ENCODE results near the gene MRPL48.
"Not testable (repeated sequence)": the region's sequence is repeated elsewhere in the genome, so short reads cannot be mapped to it uniquely, and the experiment has no call there.

Gene MRPL48

DNA sequence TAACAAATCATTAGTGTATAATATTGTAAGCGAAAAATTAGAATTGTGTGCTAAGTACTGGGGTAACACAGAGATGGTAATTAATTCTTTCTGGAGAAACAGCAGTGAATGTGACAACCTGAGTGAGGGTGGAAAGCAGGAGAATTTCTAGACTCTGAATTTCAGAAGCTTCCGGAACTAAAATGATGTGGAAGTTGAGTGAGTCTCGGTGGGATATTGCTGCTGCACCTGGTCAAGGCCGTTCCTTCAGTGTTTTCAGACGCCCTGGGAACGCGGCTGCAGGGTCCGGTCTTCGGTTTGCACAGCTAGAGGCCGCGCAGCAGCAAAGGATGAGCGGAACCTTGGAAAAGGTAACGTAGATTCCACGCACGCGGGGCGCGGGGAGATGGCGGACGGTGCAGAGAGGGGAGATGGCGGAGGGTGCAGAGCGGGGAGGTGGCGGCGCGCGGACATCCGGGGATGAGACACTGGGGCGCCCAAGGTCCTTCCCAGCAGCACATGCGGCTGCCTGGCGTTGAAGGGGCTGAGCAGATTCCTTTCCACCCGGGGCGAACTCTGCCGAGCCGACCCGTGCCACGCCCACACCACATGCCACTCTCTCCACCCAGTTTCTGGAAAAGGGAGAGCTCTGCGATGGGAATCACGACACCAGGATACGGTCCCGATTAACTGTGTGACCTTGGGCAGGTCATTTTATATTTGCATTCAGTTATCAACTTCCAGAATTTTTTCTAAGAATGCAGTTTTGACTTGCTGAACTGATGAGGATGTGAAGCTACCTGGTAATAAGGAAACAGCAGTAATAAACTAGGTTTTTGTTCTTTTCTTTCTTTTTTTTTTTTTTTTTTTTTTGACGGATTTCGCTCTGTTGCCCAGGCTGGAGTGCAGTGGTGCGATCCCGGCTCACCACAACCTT lies at the start of gene MRPL48:
Gene MRPL48 (plus strand): TSS at position 232 of the 916 bp plus-strand sequence. CDS start 98 bp downstream, at position 330.
- peak; percentile 94 for DNase-seq (ENCODE audit: low spot score)

DNA sequence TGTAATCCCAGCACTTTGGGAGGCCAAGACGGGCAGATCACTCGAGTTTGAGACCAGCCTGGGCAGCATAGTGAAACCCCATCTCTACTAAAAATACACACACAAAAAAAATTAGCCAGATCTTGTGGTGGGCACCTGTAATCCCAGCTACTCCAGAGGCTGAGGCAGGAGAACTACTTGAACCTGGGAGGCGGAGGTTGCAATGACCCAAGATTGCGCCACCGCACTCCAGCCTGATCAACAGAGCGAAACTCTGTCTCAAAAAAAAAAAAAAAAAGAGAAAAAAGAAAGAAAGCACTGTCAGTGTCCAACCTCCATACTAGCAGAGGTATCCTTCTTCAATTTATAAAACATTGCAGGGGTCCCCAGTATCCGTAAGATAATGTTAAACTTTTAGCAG lies 44.6 kb upstream of the MRPL48 start:
- no peak for DNase-seq (ENCODE audit: low spot score)

DNA sequence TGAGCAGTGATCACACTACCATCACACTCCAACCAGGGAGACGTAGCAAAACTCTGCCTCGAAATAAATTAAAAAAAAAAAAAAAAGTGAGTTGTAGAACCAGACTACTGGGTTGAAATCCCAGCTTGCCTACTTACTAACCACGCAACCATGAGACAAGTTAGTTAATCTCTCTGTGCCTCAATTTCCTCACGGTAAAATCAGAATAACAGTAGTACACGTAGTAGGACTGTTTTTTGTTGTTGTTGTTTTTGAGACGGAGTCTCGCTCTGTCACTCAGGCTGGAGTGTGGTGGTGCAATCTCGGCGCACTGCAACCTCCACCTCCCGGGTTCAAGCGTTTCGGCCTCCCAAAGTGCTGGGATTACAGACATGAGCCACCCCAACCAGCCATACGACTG lies 41.0 kb upstream of the MRPL48 start:
- DNase-seq (ENCODE audit: low spot score) = no peak

DNA sequence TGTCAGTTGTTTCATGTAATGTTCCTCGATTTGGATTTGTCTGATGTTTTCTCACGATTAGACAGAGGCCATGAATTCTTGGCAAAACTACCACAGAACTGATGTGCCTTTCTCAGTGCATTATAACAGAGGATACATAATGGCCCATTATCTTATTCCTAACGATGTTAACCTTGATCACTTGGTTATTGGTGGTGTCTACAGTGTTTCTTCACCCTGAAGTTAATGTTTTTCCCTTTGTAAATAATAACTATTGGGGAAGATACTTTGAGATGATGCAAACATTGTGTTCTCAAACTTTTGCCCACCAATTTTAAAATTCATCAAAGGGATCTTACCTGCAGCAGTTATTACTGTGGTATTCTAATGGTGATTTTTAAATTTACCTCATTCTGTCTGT lies 39.9 kb upstream of the MRPL48 start:
- DNase-seq (ENCODE audit: low spot score) = no peak

DNA sequence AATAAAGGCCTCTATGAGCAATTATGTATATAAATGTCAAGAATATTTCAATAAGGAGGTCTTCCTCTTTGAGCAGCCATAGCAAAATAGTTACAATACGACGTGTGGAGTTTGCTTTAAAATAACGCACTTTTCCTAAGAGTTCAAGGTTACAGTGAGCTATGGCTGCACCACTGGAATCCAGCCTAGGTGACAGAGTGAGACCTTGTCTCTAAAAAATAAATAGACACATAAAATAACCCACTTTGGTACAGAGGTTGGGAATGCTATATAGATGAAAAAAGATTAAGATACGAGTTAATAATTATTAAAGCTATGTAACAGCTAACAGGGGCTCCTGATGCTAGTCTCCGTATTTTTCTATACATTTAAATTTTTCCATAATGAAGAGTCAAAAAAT lies 39.4 kb upstream of the MRPL48 start:
- DNase-seq (ENCODE audit: low spot score) = no peak

DNA sequence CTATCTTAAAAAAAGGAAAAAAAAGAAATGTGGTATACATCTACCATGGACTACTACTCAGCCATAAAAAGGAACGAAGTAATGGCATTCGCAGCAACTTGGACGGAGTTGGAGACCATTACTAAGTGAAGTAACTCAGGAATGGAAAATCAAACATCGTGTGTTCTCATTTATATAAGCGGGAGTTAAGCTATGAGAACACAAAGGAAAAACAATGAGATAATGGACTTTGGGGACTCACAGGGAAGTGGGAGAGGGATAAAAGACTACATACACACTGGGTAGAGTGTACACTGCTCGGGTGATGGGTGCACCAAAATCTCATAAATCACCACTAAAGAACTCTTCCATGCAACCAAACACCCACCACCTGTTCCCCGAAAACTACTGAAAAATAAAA lies 38.6 kb upstream of the MRPL48 start:
- DNase-seq (ENCODE audit: low spot score) = no peak

DNA sequence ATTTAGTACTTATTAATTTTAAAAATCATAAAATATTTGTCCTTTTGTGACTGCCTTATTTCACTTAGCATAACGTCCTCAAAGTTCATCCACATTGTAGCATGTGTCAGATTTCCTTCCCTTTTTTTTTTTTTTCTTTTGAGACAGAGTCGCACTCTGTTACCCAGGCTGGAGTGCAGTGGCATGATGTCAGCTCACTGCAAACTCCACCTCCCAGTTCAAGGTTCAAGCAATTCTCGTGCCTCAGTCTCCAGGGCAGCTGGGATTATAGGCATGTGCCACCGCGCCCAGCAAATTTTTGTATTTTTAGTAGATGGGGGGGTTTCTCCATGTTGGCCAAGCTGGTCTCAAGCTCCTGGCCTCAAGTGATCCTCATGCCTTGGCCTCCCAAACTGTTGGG lies 37.4 kb upstream of the MRPL48 start:
- DNase-seq (ENCODE audit: low spot score) = no peak

DNA sequence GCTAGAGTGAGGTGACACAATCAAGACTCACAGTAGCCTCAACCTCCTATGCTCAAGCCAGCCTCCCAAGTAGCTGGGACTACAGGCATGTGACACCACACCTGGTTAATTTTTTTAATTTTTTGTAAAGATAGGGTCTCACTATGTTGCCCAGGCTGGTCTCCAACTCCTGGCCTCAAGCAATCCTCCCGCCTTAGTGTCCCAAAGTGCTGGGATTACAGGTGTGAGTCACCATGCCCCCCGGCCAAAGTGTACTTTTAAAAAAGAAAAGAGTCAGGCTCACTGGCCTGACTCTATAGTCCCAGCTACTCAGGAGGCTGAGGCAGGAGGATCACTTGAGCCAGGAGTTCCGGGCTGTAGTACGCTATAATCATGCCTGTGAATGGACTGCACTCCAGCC lies 36.8 kb upstream of the MRPL48 start:
- DNase-seq (ENCODE audit: low spot score) = not testable (repeated sequence)

DNA sequence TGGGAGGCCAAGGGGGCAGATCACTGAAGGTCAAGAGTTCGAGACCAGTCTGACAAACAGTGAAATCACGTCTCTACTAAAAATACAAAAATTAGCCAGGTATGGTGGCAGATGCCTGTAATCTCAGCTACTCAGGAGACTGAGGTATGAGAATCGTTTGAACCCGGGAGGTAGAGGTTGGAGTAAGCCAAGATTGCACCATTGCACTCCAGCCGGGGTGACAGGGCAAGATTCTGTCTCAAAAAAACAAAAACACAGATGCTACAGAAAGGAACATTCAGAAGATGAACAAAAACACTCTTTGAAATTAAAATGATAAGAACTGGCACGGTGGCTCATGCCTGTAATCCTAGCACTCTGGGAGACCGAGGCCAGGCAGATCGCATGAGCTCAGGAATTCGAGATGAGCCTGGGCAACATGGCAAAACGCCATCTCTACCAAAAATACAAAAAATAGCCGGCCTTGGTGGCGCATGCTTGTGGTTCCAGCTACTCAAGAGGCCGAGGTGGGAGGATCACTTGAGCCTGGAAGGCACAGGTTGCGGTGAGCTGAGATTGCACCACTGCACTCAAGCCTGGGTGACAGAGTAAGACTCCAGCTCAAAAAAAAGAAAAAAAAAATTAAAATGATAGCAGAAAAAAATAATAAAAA lies 35.3 kb upstream of the MRPL48 start:
- no peak for DNase-seq (ENCODE audit: low spot score)

DNA sequence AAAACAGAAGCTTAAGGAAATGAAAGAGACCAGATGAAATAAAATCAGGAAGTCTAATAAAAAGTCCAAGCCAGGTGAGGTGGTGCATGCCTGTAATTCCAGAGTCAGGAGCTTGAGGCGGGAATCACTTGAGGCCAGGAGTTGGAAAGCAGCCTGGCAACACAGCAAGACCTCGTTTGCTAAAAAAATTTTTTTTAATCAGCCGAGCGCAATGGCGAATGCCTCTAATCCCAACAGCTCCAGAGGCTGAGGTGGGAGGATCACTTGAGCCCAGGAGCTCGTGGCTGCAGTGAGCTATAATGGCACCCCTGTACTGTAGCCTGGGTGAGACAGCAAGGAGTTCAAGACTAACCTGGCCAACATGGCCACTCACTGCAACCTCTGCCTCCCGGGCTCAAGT lies 34.8 kb upstream of the MRPL48 start:
- no peak for DNase-seq (ENCODE audit: low spot score)

DNA sequence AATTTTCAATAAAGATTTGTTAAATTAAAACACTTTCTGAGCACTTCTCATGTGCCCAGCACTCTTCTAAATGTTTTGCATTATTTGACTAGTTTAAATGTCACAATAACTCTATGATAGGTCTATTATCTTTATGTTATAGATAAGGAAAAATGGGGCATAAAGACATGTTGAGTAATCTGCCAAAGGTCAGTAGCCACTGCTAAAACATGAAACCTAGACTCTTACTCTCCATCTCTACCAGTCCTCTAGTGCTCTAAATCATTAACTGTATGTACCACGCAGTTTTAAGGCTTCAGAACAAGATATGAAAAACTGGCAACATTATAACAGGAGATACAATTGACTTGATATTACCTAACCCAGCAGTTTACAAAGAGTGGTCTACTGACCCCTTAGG lies 33.7 kb upstream of the MRPL48 start:
- no peak for DNase-seq (ENCODE audit: low spot score)

DNA sequence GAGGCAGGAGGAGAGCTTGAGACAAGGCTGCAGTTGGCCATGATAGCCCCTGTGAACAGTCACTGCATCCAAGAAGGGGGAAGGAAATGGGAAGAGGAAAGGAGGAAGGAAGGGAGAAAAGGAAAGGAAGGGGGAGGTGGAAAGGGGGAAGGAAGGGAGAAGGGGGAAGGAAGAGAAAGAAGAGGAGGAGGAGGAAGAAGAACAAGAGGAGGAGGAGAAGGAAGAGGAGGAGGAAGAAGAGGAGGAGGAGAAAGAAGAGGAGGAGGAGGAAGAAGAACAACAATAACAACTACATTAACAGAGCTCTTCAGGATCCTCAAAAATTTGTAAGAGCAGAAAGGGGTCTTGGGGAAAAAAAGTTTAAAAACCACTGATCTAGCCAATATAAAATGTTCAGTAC lies 32.0 kb upstream of the MRPL48 start:
- no peak for DNase-seq (ENCODE audit: low spot score)

DNA sequence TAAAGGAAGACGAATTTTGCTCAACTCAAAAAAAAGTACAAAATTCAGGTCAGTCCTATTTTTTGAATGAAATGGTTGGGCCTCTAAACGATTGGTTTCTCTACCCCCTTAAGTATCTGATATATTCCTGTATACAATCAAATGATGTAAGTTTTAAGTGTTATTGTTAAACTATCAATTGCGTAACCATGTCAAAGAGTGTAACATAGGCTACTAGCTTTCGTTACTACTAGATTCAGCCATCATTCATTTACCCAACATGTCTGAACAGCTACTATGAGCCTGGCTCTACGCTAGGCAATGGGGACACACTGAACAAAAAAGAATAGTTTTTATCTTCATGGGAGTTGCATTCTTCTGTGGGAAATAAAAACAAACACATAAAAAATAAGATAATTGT lies 30.1 kb upstream of the MRPL48 start:
- no peak for DNase-seq (ENCODE audit: low spot score)

DNA sequence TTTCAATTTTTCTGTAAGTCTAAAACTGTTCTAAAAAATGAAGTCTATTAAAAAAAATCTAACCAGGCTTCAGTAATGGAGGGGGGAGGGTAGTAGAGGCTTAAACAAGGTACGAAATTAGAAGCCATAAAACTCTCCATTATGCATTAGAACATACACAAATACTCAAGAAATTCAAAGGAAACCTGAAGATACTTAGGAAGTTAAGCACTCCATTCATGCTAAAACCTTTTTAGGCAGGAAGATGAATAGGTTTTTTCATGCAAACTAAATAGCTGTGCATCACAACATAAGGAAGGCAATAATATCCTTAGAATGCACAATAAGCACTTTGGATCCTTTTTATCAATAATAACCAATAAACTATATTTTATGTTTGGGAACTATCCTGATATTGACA lies 29.2 kb upstream of the MRPL48 start:
- no peak for DNase-seq (ENCODE audit: low spot score)

DNA sequence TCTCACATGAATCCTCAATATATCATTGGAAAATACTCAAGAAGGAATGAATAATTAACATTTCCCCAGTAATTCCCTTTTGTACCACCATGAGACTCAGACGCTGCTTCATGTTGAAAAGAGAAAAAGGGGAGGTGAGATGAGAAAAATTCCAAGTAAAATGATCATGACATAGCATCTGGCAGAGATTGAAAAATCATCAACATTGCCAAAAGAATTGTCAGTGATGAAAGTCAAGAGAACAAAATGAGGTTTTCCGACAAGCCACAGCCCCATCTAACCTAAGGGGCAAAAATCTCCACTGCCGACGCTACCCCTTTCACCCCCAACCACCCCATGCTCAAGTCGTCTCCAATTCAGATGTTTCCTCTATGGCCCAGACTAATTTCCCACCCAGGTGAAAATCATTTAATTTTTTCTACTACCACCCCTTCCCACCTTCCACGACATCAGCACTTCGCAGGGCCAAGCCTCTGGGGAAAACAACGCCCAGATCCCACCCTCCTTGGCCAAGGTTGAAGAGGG lies 28.0 kb upstream of the MRPL48 start:
- no peak for DNase-seq (ENCODE audit: low spot score)

DNA sequence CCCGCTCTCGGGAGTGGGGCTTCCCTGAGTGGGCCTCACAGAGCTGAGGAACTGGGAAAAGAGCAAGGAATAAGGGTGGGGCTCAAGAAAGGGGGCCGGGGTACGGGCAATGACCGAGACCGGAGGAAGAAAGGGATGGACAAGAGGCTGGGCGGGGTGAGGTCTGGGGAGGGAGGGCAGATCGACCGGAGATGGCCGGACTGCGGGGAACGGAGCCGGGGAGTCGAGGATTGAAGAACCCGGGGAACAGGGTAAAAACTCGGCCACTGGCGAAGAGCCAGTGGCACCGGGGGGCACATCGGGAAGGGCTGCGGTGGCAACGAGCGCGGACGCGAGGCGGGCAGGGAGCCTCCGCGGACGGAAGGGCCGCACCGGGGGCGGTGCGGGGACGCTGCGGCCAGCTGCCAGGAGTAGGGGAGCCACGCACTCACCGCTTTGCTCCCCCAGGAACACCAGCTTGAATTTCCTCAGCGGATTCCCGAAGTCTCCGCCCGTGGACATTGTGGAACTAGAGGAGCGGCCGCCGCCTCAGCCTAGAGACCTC lies 27.5 kb upstream of the MRPL48 start:
- peak; percentile 25 for DNase-seq (ENCODE audit: low spot score)

DNA sequence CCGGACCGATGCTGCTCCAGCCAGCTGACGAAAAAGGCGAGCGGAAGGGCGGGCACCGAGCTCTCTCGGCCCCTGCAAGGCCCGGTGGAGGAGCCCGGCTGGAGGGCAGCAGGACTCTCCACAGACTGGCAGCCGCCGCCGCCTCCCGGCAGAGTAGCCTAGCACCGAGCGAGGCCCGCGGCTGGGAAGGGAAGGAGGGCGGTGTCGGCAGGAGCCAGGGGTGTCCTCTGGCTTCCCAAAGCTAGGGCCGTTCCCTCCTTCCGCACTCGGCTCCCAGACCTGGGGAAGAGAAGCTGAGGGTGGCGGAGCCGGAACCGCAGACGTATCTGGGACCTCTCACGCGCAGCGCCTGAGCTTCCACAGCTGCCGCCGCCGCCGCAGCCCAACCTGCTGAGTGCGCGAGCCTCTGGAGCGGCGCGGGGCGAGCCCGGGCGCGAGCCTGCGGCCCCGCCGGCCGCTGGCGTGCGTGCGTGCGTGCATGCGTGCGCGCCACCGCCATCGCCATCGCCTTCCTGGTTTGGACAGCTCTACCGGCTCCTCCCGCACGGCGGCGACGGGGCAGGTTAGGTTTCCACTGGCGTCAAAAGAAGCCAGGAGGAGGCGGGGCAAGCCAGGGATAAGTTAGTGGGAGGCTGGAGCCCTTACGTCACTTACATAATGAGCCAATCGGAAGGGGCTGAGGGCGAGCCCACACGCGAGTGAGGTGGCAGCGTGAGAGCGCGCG lies 26.8 kb upstream of the MRPL48 start, which contains the start of gene RAB6A:
Gene RAB6A (minus strand): TSS at position 396 of the 724 bp plus-strand sequence. CDS start 439 bp downstream, outside the sequence.
- DNase-seq (ENCODE audit: low spot score) = peak; percentile 96

DNA sequence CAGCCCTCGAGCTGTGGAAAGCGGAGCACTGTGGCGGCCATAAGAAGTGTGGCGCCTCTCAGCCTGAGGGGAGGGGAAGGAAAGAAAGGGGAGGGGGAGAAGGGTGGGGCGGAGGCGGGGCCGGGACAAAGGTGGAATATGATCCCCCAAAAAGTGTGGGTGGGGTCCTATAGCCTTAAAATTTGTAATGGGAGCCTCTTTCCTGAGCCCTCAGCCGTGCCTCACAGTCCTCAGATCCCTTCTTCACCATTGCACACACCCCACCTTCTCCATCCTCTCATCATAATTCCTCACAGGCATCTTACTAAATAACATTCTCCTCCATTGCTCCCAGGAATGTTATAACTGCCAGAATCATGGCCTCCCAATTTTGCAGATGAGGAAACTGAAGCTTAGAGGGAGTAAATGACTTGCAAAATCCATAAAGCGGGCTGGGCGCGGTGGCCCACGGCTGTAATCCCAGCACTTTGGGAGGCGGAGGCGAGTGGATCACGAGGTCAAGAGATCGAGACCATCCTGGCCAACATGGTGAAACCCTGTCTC lies 26.2 kb upstream of the MRPL48 start:
- DNase-seq (ENCODE audit: low spot score) = no peak

DNA sequence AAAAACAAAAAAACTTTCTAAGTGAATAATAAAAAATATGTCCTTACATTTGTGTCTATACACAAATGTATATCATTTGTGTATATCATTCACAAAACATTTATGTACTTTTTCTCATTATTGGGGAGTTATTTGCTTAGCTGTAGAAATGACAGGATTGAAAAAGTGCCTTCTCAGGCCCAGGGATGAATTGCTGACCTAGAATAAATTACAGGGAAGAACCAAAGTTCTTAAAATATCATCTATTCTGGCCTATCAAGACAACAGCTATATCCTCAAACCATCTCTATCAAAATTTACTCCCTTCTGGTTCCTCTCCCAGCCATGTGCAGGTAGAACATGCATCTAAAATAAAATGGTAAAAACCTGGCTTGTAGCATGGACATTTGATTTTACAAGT lies 24.9 kb upstream of the MRPL48 start:
- DNase-seq (ENCODE audit: low spot score) = no peak

DNA sequence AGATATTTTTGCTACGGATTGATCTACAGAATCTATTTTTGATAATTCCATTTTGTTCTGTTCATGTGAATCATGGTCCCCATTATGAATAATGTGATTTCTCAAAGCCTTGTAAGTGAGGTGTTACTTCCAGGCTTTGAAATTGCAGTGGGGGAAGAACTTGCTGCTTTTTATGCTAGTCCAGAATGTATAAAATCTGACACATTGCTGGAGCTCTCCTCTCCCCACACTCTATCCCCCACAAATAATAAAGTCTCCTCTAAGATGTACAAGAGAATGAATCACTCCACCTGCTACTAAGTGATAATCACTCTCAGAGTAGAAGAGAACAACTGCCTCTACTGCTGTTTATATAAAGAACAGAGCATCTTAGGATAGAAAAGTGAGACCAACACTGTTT lies 20.9 kb upstream of the MRPL48 start:
- DNase-seq (ENCODE audit: low spot score) = no peak

DNA sequence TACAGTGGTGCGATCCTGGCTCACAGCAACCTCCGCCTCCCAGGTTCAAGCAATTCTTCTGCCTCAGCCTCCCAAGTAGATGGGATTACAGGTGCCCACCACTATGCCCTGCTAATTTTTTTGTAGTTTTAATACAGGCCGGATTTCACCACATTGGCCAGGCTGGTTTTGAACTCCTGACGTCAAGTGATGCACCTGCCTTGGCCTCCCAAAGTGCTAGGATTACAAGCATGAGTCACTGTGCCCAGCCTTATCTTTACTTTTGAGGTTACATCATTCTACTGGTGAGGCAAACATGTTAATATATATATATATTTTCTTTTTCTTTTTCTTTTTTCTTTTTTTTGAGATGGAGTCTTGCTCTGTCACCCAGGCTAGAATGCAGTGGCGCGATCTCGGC lies 16.9 kb upstream of the MRPL48 start:
- not testable (repeated sequence) for DNase-seq (ENCODE audit: low spot score)

Data from COLO829 (cell line).